ENCODE measurements around the gene SBNO2. TPM values are rescaled to one million over a fixed set of nuclear protein-coding genes. Genes with fewer than 3 reads are reported as not detected.

Gene SBNO2
- 46.9 and 51.8 TPM in 2 replicates for total RNA-seq (2021)
- Bru-seq, nascent RNA, result percentile 46 among the genes with signal in this experiment
- percentile 48 among the genes with signal in this experiment for BruChase-seq, experiment 1, labeled RNA remaining after a 2-hour chase
- percentile 68 among the genes with signal in this experiment for BruChase-seq, experiment 2, labeled RNA remaining after a 6-hour chase
- long read RNA-seq, full-length matches to known transcripts, result 13 of 31 reads
- long read RNA-seq, partial matches to known transcripts, result 6 of 31 reads
- long read RNA-seq, other reads (novel, unspliced or antisense), result 12 of 31 reads

- Histone ChIP-seq H3K27ac (ENCODE audit: low read depth, low read length, poor library complexity, severe bottlenecking) (peak within 1 kb of the TSS; percentile 92), H3K27me3 (replicated peaks; ENCODE audit: insufficient read depth, low read depth, low read length, poor library complexity) (no peaks in the 10 kb centered on the region), H3K4me1 (ENCODE audit: insufficient read depth, low read length, poor library complexity, severe bottlenecking) (peaks cover 45% of the 10 kb centered on the region), H3K9me3 (ENCODE audit: low read depth, low read length, poor library complexity, severe bottlenecking) (no peaks in the 10 kb centered on the region), H3K4me3 (ENCODE audit: low read depth, low read length, poor library complexity, severe bottlenecking) (peak within 1 kb of the TSS; percentile 95), H3K36me3 (ENCODE audit: insufficient read depth, low read length, poor library complexity, severe bottlenecking) (no peaks in the 10 kb centered on the region)
- DNase-seq (ENCODE audit: low spot score), result peak; percentile 91
- no TSS peak for BruUV-seq (replicated peaks)
- intact Hi-C loops (cut with micrococcal nuclease; ENCODE audit: unreplicated experiment), result no loop called here
- ChIA-PET CTCF (no interaction called here), POLR2A (ENCODE audit: low non-redundant PET) (no interaction called here)
- TF ChIP-seq EZH2 (IDR thresholded peaks at IDR 0.05; ENCODE audit: borderline replicate concordance, low read depth, low read length, poor library complexity, severe bottlenecking), result no peak
- TF ChIP-seq, protein P1, sequence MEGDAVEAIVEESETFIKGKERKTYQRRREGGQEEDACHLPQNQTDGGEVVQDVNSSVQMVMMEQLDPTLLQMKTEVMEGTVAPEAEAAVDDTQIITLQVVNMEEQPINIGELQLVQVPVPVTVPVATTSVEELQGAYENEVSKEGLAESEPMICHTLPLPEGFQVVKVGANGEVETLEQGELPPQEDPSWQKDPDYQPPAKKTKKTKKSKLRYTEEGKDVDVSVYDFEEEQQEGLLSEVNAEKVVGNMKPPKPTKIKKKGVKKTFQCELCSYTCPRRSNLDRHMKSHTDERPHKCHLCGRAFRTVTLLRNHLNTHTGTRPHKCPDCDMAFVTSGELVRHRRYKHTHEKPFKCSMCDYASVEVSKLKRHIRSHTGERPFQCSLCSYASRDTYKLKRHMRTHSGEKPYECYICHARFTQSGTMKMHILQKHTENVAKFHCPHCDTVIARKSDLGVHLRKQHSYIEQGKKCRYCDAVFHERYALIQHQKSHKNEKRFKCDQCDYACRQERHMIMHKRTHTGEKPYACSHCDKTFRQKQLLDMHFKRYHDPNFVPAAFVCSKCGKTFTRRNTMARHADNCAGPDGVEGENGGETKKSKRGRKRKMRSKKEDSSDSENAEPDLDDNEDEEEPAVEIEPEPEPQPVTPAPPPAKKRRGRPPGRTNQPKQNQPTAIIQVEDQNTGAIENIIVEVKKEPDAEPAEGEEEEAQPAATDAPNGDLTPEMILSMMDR (conservative IDR thresholded peaks at IDR 0.05; ENCODE audit: low read depth, low read length), result no peak
Observed at GRCh38 chr19:1173845-1174809, at the start of gene SBNO2. SBNO2 (minus strand) TSS chr19:1174268; CDS start chr19:1154276, 19,992 bp downstream.

DNA sequence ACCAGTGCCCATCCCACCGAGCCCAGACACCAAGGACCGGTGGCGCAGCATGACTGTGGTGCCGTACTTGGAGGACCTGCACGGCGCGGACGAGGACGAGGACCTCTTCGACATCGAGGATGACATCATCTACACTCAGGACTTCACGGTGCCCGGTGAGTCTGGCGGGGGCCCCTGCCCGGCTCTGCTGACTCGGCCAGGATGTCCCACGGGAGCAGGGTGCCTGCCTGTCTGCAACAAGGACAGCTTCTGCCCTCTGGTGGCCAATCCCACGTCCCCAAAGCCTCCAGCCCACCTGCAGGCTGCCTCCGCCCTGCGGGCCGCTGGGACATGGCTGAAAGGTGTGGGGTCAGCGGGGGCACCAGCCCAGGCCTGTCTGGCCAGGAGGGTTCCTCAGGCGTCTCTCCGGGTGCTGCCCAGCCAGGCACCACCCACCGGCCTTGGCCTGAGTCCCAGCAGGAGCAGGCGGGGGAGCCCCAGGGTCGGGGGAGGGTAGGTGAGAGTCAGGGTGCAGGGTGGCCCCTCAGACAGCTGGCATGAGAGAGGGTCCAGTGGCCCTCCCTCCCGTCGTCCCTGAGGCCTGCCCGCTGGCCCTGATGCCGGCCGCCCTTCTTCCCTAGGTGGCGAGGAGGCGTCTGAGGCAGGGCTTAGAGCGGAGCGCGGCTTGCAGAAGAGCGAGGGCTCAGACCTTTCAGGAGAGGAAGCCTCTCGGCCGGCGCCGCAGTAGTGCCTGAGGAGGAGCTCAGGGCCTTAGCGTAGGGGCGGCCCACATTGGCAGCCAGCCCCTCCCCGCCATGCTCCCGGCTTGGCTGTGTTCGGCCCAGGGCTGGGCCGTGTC lies 49.2 kb upstream of the SBNO2 start:
- Histone ChIP-seq H3K27me3 (replicated peaks; ENCODE audit: insufficient read depth, low read depth, low read length, poor library complexity) (no peaks in the 10 kb centered on the region), H3K4me3 (ENCODE audit: low read depth, low read length, poor library complexity, severe bottlenecking) (no peak overlapping the region), H3K9me3 (ENCODE audit: low read depth, low read length, poor library complexity, severe bottlenecking) (no peaks in the 10 kb centered on the region), H3K4me1 (ENCODE audit: insufficient read depth, low read length, poor library complexity, severe bottlenecking) (no peaks in the 10 kb centered on the region), H3K27ac (ENCODE audit: low read depth, low read length, poor library complexity, severe bottlenecking) (no peak overlapping the region), H3K36me3 (ENCODE audit: insufficient read depth, low read length, poor library complexity, severe bottlenecking) (peaks cover 37% of the 10 kb centered on the region)
- TF ChIP-seq, protein P1 (conservative IDR thresholded peaks at IDR 0.05; ENCODE audit: low read depth, low read length), result peak; percentile 68
- no peak for TF ChIP-seq EZH2 (IDR thresholded peaks at IDR 0.05; ENCODE audit: borderline replicate concordance, low read depth, low read length, poor library complexity, severe bottlenecking)
- DNase-seq (ENCODE audit: low spot score), result peak; percentile 65
- intact Hi-C loops (cut with micrococcal nuclease; ENCODE audit: unreplicated experiment), result no loop called here
- ChIA-PET CTCF (interaction anchor here (1.4 to 1.8 kb wide), 3 partner anchors 9 to 21 kb away, joined by 3 to 5 read pairs (median 4); no protein-coding TSS in a partner anchor), POLR2A (ENCODE audit: low non-redundant PET) (no interaction called here)
- BruUV-seq (replicated peaks), result no TSS peak

DNA sequence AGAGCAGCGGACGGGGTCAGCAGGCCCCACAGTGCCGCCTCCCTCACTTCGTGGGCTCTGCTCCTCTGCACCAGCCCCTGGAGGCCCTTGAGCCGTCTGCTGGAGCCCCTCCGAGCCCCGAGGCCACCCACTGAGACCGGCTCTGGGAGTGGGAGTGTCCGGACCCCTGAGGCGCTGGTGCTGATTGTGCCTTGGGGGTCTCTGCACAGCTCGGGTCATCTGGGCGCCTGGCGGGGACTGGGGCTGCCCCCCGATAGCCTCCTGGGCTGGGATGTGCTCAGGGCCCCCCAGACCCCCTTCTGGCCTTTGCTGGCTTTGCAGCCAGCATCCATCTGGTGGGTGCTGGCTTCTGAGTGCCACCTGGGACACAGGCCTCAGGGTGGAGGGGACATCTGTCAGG lies 48.3 kb upstream of the SBNO2 start:
- no peaks in the 10 kb centered on the region for H3K27me3 ChIP-seq (replicated peaks; ENCODE audit: insufficient read depth, low read depth, low read length, poor library complexity)
- peaks cover 28% of the 10 kb centered on the region for H3K36me3 ChIP-seq (ENCODE audit: insufficient read depth, low read length, poor library complexity, severe bottlenecking)
- H3K27ac ChIP-seq (ENCODE audit: low read depth, low read length, poor library complexity, severe bottlenecking), result no peak overlapping the region
- no peaks in the 10 kb centered on the region for H3K4me1 ChIP-seq (ENCODE audit: insufficient read depth, low read length, poor library complexity, severe bottlenecking)
- no TSS peak for BruUV-seq (replicated peaks)
- ChIA-PET CTCF (interaction anchor here (1.4 to 1.8 kb wide), 3 partner anchors 9 to 22 kb away, joined by 3 to 5 read pairs (median 4); no protein-coding TSS in a partner anchor), POLR2A (ENCODE audit: low non-redundant PET) (no interaction called here)
- H3K4me3 ChIP-seq (ENCODE audit: low read depth, low read length, poor library complexity, severe bottlenecking), result no peak overlapping the region
- H3K9me3 ChIP-seq (ENCODE audit: low read depth, low read length, poor library complexity, severe bottlenecking), result no peaks in the 10 kb centered on the region
- intact Hi-C loops (cut with micrococcal nuclease; ENCODE audit: unreplicated experiment), result no loop called here
- no peak for DNase-seq (ENCODE audit: low spot score)
- TF ChIP-seq EZH2 (IDR thresholded peaks at IDR 0.05; ENCODE audit: borderline replicate concordance, low read depth, low read length, poor library complexity, severe bottlenecking), result no peak
- TF ChIP-seq, protein P1 (conservative IDR thresholded peaks at IDR 0.05; ENCODE audit: low read depth, low read length), result no peak
